CD14-positive monocyte (primary cell): Measurements from ENCODE around the gene SLC9A9. TPM values are rescaled to one million over a fixed set of nuclear protein-coding genes. Genes with fewer than 3 reads are reported as not detected.

Experiments used
- DNase-seq, 3 donors: peaks; one replicate each; pipeline ENCODE4 v3.0.0-alpha.2; 2011 to 2022
- H2AFZ ChIP-seq: 2 replicates; pipeline ENCODE4 v1.6.0; 2012; ENCODE audit warnings: mild to moderate bottlenecking, low read depth, low read length, inconsistent platforms; ENCODE audit not compliant: insufficient read depth, poor library complexity, severe bottlenecking
- H3K27ac ChIP-seq, 2 donors: 1 replicate in 1 of 2; 2 replicates in 1 of 2; pipeline ENCODE4 v1.5.1; 2012 to 2013; ENCODE audit warnings: low read length in 2 of 2, control low read depth in 1 of 2, inconsistent platforms in 1 of 2, low read depth in 1 of 2, mild to moderate bottlenecking in 1 of 2
- H3K27me3 ChIP-seq, 2 donors: one replicate each; pipeline versions ENCODE4 v1.6.0 to v1.6.1; 2011 to 2013; ENCODE audit warnings: low read length in 2 of 2; ENCODE audit not compliant: control insufficient read depth in 2 of 2, insufficient read depth in 2 of 2
- H3K36me3 ChIP-seq, 2 donors: replicated peaks in 1 of 2; 1 replicate in 1 of 2; 2 replicates in 1 of 2; pipeline versions ENCODE4 v1.5.1 to v1.6.1; 2012 to 2013; ENCODE audit warnings: low read length in 2 of 2, control low read depth in 1 of 2, inconsistent platforms in 1 of 2, mild to moderate bottlenecking in 1 of 2; ENCODE audit not compliant: insufficient read depth in 2 of 2, control insufficient read depth in 1 of 2
- H3K4me1 ChIP-seq, 2 donors: 1 replicate in 1 of 2; 2 replicates in 1 of 2; pipeline versions ENCODE4 v1.5.1 to v1.6.1; 2012 to 2013; ENCODE audit warnings: low read length in 2 of 2, control low read depth in 1 of 2, inconsistent platforms in 1 of 2, mild to moderate bottlenecking in 1 of 2, moderate library complexity in 1 of 2; ENCODE audit not compliant: insufficient read depth in 2 of 2, control insufficient read depth in 1 of 2
- H3K4me2 ChIP-seq: replicated peaks from 2 replicates; pipeline ENCODE3; 2012; ENCODE audit warnings: low read length, moderate library complexity, mild to moderate bottlenecking; ENCODE audit not compliant: poor library complexity, severe bottlenecking; ENCODE audit errors: extremely low read depth
- H3K4me3 ChIP-seq, 3 experiments: fragments of 200-600 bp in 1 of 3; sonication (generic) in 1 of 3; replicated peaks in 1 of 3; 1 replicate in 2 of 3; 2 replicates in 1 of 3; pipeline ENCODE4 v1.5.1; 2011 to 2013; ENCODE audit warnings: low read length in 3 of 3, mild to moderate bottlenecking in 3 of 3, control low read depth in 2 of 3, low read depth in 2 of 3, inconsistent platforms in 1 of 3, moderate library complexity in 1 of 3
- H3K79me2 ChIP-seq: 2 replicates; pipeline ENCODE4 v1.6.0; 2012; ENCODE audit warnings: mild to moderate bottlenecking, control low read depth, inconsistent platforms, low read length, moderate library complexity; ENCODE audit not compliant: insufficient read depth
- H3K9ac ChIP-seq: 2 replicates; pipeline ENCODE4 v1.6.0; 2017; ENCODE audit warnings: low read length, mild to moderate bottlenecking; ENCODE audit not compliant: insufficient read depth, poor library complexity, severe bottlenecking
- H3K9me3 ChIP-seq, 2 donors: replicated peaks in 1 of 2; 1 replicate in 1 of 2; 2 replicates in 1 of 2; pipeline versions ENCODE4 v1.5.1 to v1.6.1; 2012 to 2013; ENCODE audit warnings: low read length in 2 of 2, control low read depth in 1 of 2; ENCODE audit not compliant: control insufficient read depth in 1 of 2, insufficient read depth in 1 of 2
- H4K20me1 ChIP-seq: 2 replicates; pipeline ENCODE4 v1.6.0; 2012; ENCODE audit warnings: mild to moderate bottlenecking, low read length, control low read depth, moderate library complexity; ENCODE audit not compliant: insufficient read depth
- H3K27ac Mint-ChIP-seq, 7 donors: one replicate each; pipeline ENCODE4 v1.8.0; 2020; ENCODE audit warnings: mild to moderate bottlenecking in 7 of 7, mixed read lengths in 7 of 7, moderate library complexity in 6 of 7, inconsistent platforms in 2 of 7
- H3K27me3 Mint-ChIP-seq, 3 donors: one replicate each; pipeline ENCODE4 v1.8.0; 2021 to 2022; ENCODE audit warnings: low read depth in 3 of 3, mild to moderate bottlenecking in 3 of 3, mixed read lengths in 3 of 3, moderate library complexity in 3 of 3, inconsistent platforms in 1 of 3
- H3K36me3 Mint-ChIP-seq, 2 donors: one replicate each; pipeline ENCODE4 v1.8.0; 2020; ENCODE audit warnings: mixed read lengths in 2 of 2, inconsistent platforms in 1 of 2, mild to moderate bottlenecking in 1 of 2
- H3K4me1 Mint-ChIP-seq: one replicate; pipeline ENCODE4 v1.8.0; 2020; ENCODE audit warnings: mild to moderate bottlenecking, mixed read lengths
- H3K4me3 Mint-ChIP-seq, 2 donors: one replicate each; pipeline ENCODE4 v1.8.0; 2020; ENCODE audit warnings: mild to moderate bottlenecking in 2 of 2, mixed read lengths in 2 of 2, moderate library complexity in 1 of 2
- H3K9me3 Mint-ChIP-seq, 7 donors: one replicate each; pipeline ENCODE4 v1.8.0; 2020 to 2022; ENCODE audit warnings: mixed read lengths in 7 of 7, mild to moderate bottlenecking in 6 of 7, moderate library complexity in 6 of 7, inconsistent platforms in 2 of 7
- WGBS: methylation state at CpG from one replicate; pipeline ENCODE4 v1.1.5; 2013; ENCODE audit warnings: missing lambda C conversion rate; ENCODE audit not compliant: insufficient coverage; 5-methylcytosine and 5-hydroxymethylcytosine counted together
- intact Hi-C, 2 donors: fragments of 100-400 bp; cut with micrococcal nuclease; formaldehyde crosslinking; loops; one replicate each; pipeline versions ENCODE4 v1.15.0 to v1.15.1; 2023
- polyA plus RNA-seq, 3 donors: library from polyadenylated mRNA; depleted of rRNA in 1 of 3; unstranded in 2 of 3; stranded (reverse) in 1 of 3; fragments of 300-500 nt in 2 of 3; fragments of >200 nt in 1 of 3; fragmentation: Illumina TruSeq in 2 of 3; gene quantifications; 1 replicate in 2 of 3; 2 replicates in 1 of 3; pipeline ENCODE4 v1.2.3, GENCODE V29; 2012 to 2021
- TF ChIP-seq, protein P1 (sequence below): fragments of 200-600 bp; IDR thresholded peaks from one replicate; pipeline ENCODE4 v1.8.0; 2022; ENCODE audit warnings: antibody characterized with exemption, mild to moderate bottlenecking

SLC9A9 gene
- polyA plus RNA-seq, 3 donors: 14.1 to 32.8 (median 27.0) TPM

DNA sequence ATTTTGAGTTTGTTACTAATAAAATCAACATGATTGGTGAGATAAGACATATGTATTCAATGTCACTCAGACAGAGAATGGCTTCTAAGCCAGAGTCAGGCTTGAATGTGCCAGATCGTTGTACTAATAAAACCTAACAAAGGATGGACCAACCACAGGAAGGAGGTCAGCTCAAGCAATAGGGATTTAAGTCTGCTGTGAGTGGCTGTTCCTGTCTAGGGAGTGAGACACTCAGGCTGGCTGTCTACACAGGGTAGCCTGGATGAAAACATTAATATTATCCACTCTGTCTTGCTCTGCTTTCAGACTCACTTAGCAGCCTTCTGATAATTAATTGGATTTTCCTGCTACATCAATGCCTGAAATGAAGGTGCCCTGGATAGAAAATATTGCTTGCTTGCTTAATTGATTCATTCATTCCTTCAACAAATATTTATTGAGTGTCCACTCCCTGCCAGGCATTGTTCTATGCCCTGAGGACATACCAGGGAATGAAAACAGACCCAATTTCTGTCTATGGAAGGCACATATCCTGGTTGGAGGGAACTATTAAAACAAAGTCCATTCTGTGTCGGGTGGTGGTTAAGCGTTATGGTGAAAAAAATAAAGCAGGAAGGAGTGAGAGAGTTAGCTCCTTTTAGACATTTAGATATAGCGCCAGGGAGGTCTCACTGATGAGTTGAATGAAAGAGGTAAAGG is 489.3 kb downstream of the SLC9A9 start:
- Histone ChIP-seq H3K4me3 (no peak overlapping the region), H3K79me2 (no peaks in the 10 kb centered on the region), H3K9ac (no peak overlapping the region), H3K27ac (no peak overlapping the region), H3K36me3 (peaks cover 0 to 8% of the 10 kb centered on the region in 2 donors), H4K20me1 (no peaks in the 10 kb centered on the region), H3K4me2 (no peak overlapping the region), H3K9me3 (no peaks in the 10 kb centered on the region), H2AFZ (no peak overlapping the region), H3K4me1 (peaks cover 0 to under 1% of the 10 kb centered on the region in 2 donors), H3K27me3 (no peaks in the 10 kb centered on the region)
- Mint-ChIP-seq H3K27me3 (peaks cover 0 to 1% (median 0%) of the 10 kb centered on the region in 3 donors), H3K4me3 (no peak overlapping the region), H3K36me3 (peaks cover 23 to 45% of the 10 kb centered on the region in 2 donors), H3K9me3 (peaks cover 0 to 6% (median 2%) of the 10 kb centered on the region in 7 donors), H3K4me1 (peaks cover 6% of the 10 kb centered on the region), H3K27ac (no peak overlapping the region)
- DNase-seq: no peak
- intact Hi-C loops: no loop called here
- 100% methylated on average over 3 of the region's 4 CpGs for WGBS
- TF ChIP-seq, protein P1, sequence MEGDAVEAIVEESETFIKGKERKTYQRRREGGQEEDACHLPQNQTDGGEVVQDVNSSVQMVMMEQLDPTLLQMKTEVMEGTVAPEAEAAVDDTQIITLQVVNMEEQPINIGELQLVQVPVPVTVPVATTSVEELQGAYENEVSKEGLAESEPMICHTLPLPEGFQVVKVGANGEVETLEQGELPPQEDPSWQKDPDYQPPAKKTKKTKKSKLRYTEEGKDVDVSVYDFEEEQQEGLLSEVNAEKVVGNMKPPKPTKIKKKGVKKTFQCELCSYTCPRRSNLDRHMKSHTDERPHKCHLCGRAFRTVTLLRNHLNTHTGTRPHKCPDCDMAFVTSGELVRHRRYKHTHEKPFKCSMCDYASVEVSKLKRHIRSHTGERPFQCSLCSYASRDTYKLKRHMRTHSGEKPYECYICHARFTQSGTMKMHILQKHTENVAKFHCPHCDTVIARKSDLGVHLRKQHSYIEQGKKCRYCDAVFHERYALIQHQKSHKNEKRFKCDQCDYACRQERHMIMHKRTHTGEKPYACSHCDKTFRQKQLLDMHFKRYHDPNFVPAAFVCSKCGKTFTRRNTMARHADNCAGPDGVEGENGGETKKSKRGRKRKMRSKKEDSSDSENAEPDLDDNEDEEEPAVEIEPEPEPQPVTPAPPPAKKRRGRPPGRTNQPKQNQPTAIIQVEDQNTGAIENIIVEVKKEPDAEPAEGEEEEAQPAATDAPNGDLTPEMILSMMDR: no peak

GRCh38 chr3:143358155-143358792 is 490.0 kb downstream of the SLC9A9 start:
- DNase-seq: no peak
- TF ChIP-seq, protein P1: no peak
- Histone ChIP-seq H4K20me1 (no peaks in the 10 kb centered on the region), H3K27me3 (no peaks in the 10 kb centered on the region), H2AFZ (no peak overlapping the region), H3K9ac (no peak overlapping the region), H3K36me3 (peaks cover 0 to 8% of the 10 kb centered on the region in 2 donors), H3K4me3 (no peak overlapping the region), H3K4me1 (peaks cover 0 to 2% of the 10 kb centered on the region in 2 donors), H3K27ac (no peak overlapping the region), H3K79me2 (no peaks in the 10 kb centered on the region), H3K9me3 (no peaks in the 10 kb centered on the region), H3K4me2 (no peak overlapping the region)
- intact Hi-C loops: no loop called here
- no peak overlapping the region for H3K27ac Mint-ChIP-seq
- peaks cover 0 to 6% (median 2%) of the 10 kb centered on the region in 7 donors for H3K9me3 Mint-ChIP-seq
- no CpG with 5 or more reads among the region's 2 CpGs for WGBS
- H3K4me3 Mint-ChIP-seq: no peak overlapping the region
- peaks cover 2% of the 10 kb centered on the region for H3K4me1 Mint-ChIP-seq
- H3K27me3 Mint-ChIP-seq: peaks cover 0 to 1% (median 0%) of the 10 kb centered on the region in 3 donors
- H3K36me3 Mint-ChIP-seq: peaks cover 23 to 45% of the 10 kb centered on the region in 2 donors
